Raji (cell line): Measurements from ENCODE around the gene CSTA.

Experiments
- POLR2A ChIP-seq: IDR thresholded peaks from 2 replicates; pipeline ENCODE4 v1.6.1; 2011; ENCODE audit warnings: low read depth, low read length, control low read depth; ENCODE audit not compliant: insufficient read depth

CSTA gene

GRCh38 chr3:122324871-122325323 is at the start of gene CSTA:
Gene CSTA (plus strand): TSS chr3:122325248. CDS start chr3:122325293, 45 bp downstream.
- TF ChIP-seq POLR2A, result no peak

GRCh38 chr3:122281891-122282290 is 43.2 kb upstream of the CSTA start:
- TF ChIP-seq POLR2A, result no peak

GRCh38 chr3:122283796-122284445 is 41.1 kb upstream of the CSTA start:
- no peak for TF ChIP-seq POLR2A

- TF ChIP-seq POLR2A, result no peak
Measured at GRCh38 chr3:122284486-122284885, 40.6 kb upstream of the CSTA start.

- no peak for TF ChIP-seq POLR2A
Measured at GRCh38 chr3:122294359-122294758, 30.7 kb upstream of the CSTA start.

GRCh38 chr3:122295266-122296062 is 29.6 kb upstream of the CSTA start:
- TF ChIP-seq POLR2A, result no peak

GRCh38 chr3:122298239-122298638 is 26.8 kb upstream of the CSTA start:
- TF ChIP-seq POLR2A, result no peak

GRCh38 chr3:122299215-122299614 is 25.8 kb upstream of the CSTA start:
- no peak for TF ChIP-seq POLR2A

GRCh38 chr3:122299872-122300460 is 25.1 kb upstream of the CSTA start:
- TF ChIP-seq POLR2A, result no peak

- TF ChIP-seq POLR2A, result no peak
Measured at GRCh38 chr3:122301063-122301462, 24.0 kb upstream of the CSTA start.

- TF ChIP-seq POLR2A, result no peak
Measured at GRCh38 chr3:122305818-122306621, 19.0 kb upstream of the CSTA start.

GRCh38 chr3:122306622-122306953 is 18.5 kb upstream of the CSTA start:
- no peak for TF ChIP-seq POLR2A

GRCh38 chr3:122307094-122307687 is 17.9 kb upstream of the CSTA start:
- TF ChIP-seq POLR2A, result no peak

- no peak for TF ChIP-seq POLR2A
Measured at GRCh38 chr3:122307976-122308375, 17.1 kb upstream of the CSTA start.

- no peak for TF ChIP-seq POLR2A
Measured at GRCh38 chr3:122310361-122310760, 14.7 kb upstream of the CSTA start.

GRCh38 chr3:122312826-122313225 is 12.2 kb upstream of the CSTA start:
- TF ChIP-seq POLR2A, result no peak

- TF ChIP-seq POLR2A, result no peak
Measured at GRCh38 chr3:122313281-122313680, 11.8 kb upstream of the CSTA start.
